Ishikawa (cell line): Measurements from ENCODE around the gene TBC1D19.

Experiments
- RAD21 ChIP-seq: IDR thresholded peaks from 2 replicates; pipeline ENCODE4 v1.6.1; 2012; ENCODE audit warnings: low read depth
- YY1 ChIP-seq: IDR thresholded peaks from 2 replicates; pipeline ENCODE4 v1.6.1; 2012; ENCODE audit warnings: low read depth

DNA sequence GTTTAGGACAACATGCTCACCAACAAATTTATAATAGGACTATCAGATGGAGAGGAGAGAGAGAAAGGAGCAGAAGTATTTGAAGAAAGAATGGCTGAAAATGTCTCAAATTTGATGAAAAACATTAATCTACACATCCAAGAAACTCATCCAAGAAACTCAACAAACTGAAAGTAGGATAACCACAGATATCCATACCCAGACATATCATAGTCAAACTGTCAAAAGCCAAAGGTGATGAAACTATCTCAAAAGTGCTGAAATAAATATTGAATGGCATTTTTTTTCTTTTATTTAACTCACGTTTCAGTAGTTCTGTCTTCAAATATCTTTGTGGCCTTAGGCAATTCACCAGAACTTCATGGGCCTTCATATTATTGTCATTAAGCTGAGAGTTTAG lies 116.2 kb downstream of the TBC1D19 start:
- TF ChIP-seq YY1 (no peak), RAD21 (no peak)
